ENCODE results near the gene C1QTNF6.
"Not testable (repeated sequence)": the region's sequence is repeated elsewhere in the genome, so short reads cannot be mapped to it uniquely, and the experiment has no call there.

The C1QTNF6 gene

GRCh38 chr22:37187891-37188761 is at the start of gene C1QTNF6:
TSS of gene C1QTNF6 (minus strand) at chr22:37188247. CDS start at chr22:37188213, 34 bp downstream.
- Mint-ChIP-seq H3K4me3 (no peak within 1 kb of the TSS), H3K9me3 (no peaks in the 10 kb centered on the region), H3K27me3 (no peaks in the 10 kb centered on the region), H3K27ac (no peak within 1 kb of the TSS), H3K4me1 (peaks cover 35% of the 10 kb centered on the region), H3K36me3 (peaks cover 4% of the 10 kb centered on the region)

- H3K4me3 Mint-ChIP-seq, result peak overlapping the region; percentile 86
- peaks cover 100% of the 10 kb centered on the region for H3K4me1 Mint-ChIP-seq
- no peaks in the 10 kb centered on the region for H3K27me3 Mint-ChIP-seq
- H3K9me3 Mint-ChIP-seq, result no peaks in the 10 kb centered on the region
- H3K36me3 Mint-ChIP-seq, result peaks cover 33% of the 10 kb centered on the region
- peak overlapping the region; percentile 87 for H3K27ac Mint-ChIP-seq
Measured at GRCh38 chr22:37235897-37236607, 48.0 kb upstream of the C1QTNF6 start.

DNA sequence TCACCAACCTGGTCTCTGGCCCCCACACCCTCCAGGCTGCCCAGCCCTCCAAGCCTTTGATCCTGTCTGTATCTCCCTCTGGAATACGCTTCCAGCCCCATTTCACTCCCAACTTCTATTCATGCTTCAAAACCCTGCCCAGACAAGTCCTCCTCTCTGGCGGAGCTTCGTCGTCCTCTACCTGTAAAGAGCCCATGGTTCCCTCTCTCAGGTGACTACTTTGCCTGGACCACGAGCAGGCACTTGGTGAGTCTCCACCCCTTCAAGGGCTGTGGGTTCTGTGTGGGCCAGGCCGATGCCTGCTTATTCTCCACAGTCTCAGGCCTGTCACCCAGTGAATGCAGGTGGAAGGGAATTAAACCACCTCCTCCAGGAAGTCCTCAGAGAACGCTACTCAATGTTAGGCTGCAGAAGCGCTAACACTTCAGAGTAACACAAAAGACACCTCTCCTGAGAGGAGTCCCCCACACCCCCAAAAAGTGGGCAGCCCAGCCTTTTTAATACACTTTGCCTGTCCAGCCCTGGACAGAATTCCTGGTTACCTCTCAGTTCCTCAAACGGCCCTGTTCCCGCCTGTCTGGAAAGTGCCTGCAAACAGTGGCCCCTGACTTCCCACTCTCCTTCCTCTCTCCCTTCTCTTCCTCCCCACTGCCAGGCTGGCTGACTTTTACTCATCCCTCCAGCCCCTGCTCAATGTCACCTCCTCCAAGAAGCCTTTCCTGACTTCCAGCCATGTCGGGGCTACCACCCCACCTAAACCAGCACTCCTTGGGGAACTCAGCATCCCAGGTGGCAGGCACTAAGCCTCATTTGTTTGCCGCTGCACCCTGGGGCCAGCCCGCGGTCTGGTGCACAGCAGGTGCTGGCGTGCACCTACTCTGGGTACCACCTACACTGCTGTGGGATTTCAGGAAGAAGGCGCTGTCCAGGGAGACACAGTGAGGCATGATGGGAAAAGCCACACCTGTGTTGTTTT is 47.0 kb upstream of the C1QTNF6 start:
- no peaks in the 10 kb centered on the region for H3K9me3 Mint-ChIP-seq
- H3K36me3 Mint-ChIP-seq, result peaks cover 28% of the 10 kb centered on the region
- H3K27ac Mint-ChIP-seq, result peak overlapping the region; percentile 87
- H3K27me3 Mint-ChIP-seq, result no peaks in the 10 kb centered on the region
- H3K4me3 Mint-ChIP-seq, result peak overlapping the region; percentile 86
- H3K4me1 Mint-ChIP-seq, result peaks cover 98% of the 10 kb centered on the region

- Mint-ChIP-seq H3K36me3 (peaks cover 32% of the 10 kb centered on the region), H3K4me1 (peaks cover 98% of the 10 kb centered on the region), H3K27ac (peak overlapping the region; percentile 93), H3K4me3 (peak overlapping the region; percentile 86), H3K27me3 (no peaks in the 10 kb centered on the region), H3K9me3 (no peaks in the 10 kb centered on the region)
Measured at GRCh38 chr22:37233751-37234631, 45.9 kb upstream of the C1QTNF6 start.

DNA sequence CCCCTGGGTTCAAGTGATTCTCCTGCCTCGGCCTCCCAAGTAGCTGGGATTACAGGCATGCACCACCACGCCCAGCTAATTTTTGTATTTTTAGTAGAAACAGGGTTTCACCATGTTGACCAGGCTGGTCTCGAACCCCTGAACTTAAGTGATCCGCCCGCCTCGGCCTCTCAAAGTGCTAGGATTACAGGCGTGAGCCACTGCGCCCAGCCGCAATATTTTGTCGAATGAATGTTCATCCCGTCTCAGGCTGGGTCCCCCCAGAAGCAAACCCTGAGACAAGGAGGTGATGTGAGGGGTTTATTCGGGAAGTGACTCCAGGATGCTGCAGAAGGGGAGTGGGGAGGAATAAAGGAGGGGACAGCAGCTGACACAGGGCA is 45.3 kb upstream of the C1QTNF6 start:
- H3K27ac Mint-ChIP-seq, result peak overlapping the region; percentile 93
- peaks cover 32% of the 10 kb centered on the region for H3K36me3 Mint-ChIP-seq

GRCh38 chr22:37232140-37232998 is 44.3 kb upstream of the C1QTNF6 start:
- Mint-ChIP-seq H3K36me3 (peaks cover 31% of the 10 kb centered on the region), H3K4me1 (peaks cover 97% of the 10 kb centered on the region), H3K27me3 (no peaks in the 10 kb centered on the region), H3K27ac (peak overlapping the region; percentile 97), H3K9me3 (no peaks in the 10 kb centered on the region), H3K4me3 (peak overlapping the region; percentile 81)

More for the DNA sequence above, 45.3 kb upstream of the C1QTNF6 start:
- peak overlapping the region; percentile 73 for H3K4me3 Mint-ChIP-seq
- H3K27me3 Mint-ChIP-seq, H3K9me3 Mint-ChIP-seq: not testable (repeated sequence)
- H3K4me1 Mint-ChIP-seq, result peaks cover 98% of the 10 kb centered on the region

DNA sequence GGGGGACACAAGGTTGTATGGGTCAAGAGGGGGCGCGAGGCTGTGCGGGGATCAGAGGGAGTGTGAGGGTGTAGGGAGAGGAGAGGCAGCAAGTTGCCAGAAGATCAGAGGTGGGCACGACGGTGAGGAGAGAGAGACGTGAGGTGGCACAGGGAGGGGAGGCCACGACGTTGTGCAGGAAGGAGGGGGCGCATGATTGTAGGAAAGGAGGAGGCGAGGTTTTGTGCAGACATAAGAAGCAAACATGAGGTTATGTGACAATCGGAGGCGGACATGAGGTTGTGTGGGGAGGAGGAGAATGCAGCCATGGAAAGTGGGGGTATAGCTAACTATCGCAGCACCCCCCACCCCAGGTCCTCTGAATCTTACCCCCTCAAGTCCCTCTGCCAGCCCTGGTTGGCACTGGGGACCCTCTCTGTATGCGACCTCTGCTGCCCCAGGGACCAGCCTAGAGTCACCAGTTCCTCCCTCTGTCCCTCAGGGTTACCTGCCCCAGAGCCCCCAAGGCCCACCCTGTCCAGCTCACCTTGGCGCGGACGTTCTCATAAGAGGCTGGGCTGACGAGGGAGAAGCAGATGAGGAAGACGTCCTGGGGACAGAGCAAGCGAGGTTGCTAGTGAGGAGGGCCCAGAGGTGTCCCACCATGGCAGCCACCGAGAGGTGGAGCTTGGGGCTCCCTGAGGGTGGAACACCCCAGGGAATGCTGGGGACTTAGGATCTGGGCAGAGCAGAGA is 43.5 kb upstream of the C1QTNF6 start:
- H3K9me3 Mint-ChIP-seq, result no peaks in the 10 kb centered on the region
- H3K4me1 Mint-ChIP-seq, result peaks cover 90% of the 10 kb centered on the region
- peak overlapping the region; percentile 81 for H3K4me3 Mint-ChIP-seq
- H3K27me3 Mint-ChIP-seq, result no peaks in the 10 kb centered on the region
- peaks cover 31% of the 10 kb centered on the region for H3K36me3 Mint-ChIP-seq
- peak overlapping the region; percentile 97 for H3K27ac Mint-ChIP-seq

GRCh38 chr22:37230673-37231405 is 42.8 kb upstream of the C1QTNF6 start:
- Mint-ChIP-seq H3K36me3 (peaks cover 33% of the 10 kb centered on the region), H3K27me3 (no peaks in the 10 kb centered on the region), H3K27ac (peak overlapping the region; percentile 97), H3K4me1 (peaks cover 90% of the 10 kb centered on the region), H3K9me3 (no peaks in the 10 kb centered on the region), H3K4me3 (peak overlapping the region; percentile 81)

- Mint-ChIP-seq H3K9me3 (no peaks in the 10 kb centered on the region), H3K4me3 (peak overlapping the region; percentile 81), H3K27me3 (no peaks in the 10 kb centered on the region), H3K36me3 (peaks cover 40% of the 10 kb centered on the region), H3K27ac (peak overlapping the region; percentile 97), H3K4me1 (peaks cover 90% of the 10 kb centered on the region)
Measured at GRCh38 chr22:37229805-37230672, 42.0 kb upstream of the C1QTNF6 start.

GRCh38 chr22:37229012-37229804 is 41.2 kb upstream of the C1QTNF6 start:
- Mint-ChIP-seq H3K4me1 (peaks cover 90% of the 10 kb centered on the region), H3K4me3 (peak overlapping the region; percentile 81), H3K36me3 (peaks cover 40% of the 10 kb centered on the region), H3K27me3 (no peaks in the 10 kb centered on the region), H3K9me3 (no peaks in the 10 kb centered on the region), H3K27ac (peak overlapping the region; percentile 90)

Measured in activated naive CD4-positive, alpha-beta T cell treated with anti-CD3 and anti-CD28 coated beads, Interleukin-2, amount 50 U/mL, for 24 hours (primary cell).